GM12891 (cell line): ENCODE results near the gene FMNL1.

Source experiments
- DNase-seq: peaks from one replicate; pipeline ENCODE4 v3.0.0; 2011; ENCODE audit warnings: low spot score; ENCODE audit not compliant: insufficient read length
- FAIRE-seq: peaks from 2 replicates; lab custom pipeline; 2011; peaks lifted over from hg19 to GRCh38; lab: Jason Lieb, UNC
- PAX5 ChIP-seq: IDR thresholded peaks from 2 replicates; pipeline ENCODE4 v1.6.1; 2011; ENCODE audit warnings: low read length, moderate library complexity, mild to moderate bottlenecking; ENCODE audit not compliant: insufficient read depth, severe bottlenecking
- POLR2A ChIP-seq: IDR thresholded peaks from 2 replicates; pipeline ENCODE4 v1.6.1; 2011; ENCODE audit warnings: low read depth, low read length, control low read depth
- POLR2AphosphoS5 ChIP-seq: IDR thresholded peaks from 2 replicates; pipeline ENCODE4 v1.6.1; 2011; ENCODE audit warnings: low read depth, low read length, control low read depth
- POU2F2 ChIP-seq: IDR thresholded peaks from 2 replicates; pipeline ENCODE4 v1.6.1; 2011; ENCODE audit warnings: low read depth, mild to moderate bottlenecking, control low read depth, low read length, moderate library complexity
- SPI1 ChIP-seq: IDR thresholded peaks from 2 replicates; pipeline ENCODE4 v1.6.1; 2011; ENCODE audit warnings: low read depth, low read length, control low read depth
- TAF1 ChIP-seq: IDR thresholded peaks from 2 replicates; pipeline ENCODE4 v1.6.1; 2011; ENCODE audit warnings: low read depth, low read length, control low read depth

Gene FMNL1

DNA sequence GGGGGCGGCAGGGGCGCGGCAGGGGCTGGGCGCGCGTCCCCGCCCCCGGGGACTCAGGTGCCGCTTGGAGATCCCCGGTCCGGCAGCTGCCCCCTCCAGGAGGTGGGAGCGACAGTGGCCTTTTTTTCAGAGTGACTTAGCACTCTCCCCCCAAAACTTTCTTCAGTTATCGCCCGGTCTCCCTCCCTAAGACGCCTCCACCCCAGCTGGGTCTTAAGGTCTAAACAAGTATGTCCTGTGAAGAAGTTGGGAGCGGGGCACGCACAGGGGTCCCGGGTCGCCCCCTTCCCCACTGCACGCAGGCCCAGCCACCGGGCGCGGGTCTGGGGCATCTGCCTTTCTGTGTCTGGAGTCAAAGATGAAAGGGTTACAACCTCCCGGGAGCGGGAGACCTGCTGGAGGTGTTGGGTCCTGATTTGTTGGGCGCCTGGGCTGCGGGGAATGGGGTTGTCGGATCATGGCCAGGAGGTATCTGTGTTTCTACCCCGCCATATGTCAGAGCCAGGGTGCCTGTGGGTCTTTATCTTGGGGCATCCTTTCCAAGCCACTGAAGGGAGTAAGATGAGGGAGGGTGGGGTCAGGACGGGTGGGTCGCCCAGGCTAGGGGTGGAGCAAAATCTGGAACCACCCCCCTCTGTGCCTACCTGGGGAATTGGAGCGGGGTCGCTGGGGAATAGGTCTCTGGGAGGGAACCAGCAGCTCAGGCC is 757 bp downstream of the FMNL1 start:
- DNase-seq = no peak
- FAIRE-seq = peak; percentile 54
- TF ChIP-seq TAF1 = no peak
- TF ChIP-seq PAX5 = no peak
- TF ChIP-seq POLR2AphosphoS5 = no peak
- no peak for TF ChIP-seq POU2F2
- no peak for TF ChIP-seq POLR2A
- TF ChIP-seq SPI1 = no peak

DNA sequence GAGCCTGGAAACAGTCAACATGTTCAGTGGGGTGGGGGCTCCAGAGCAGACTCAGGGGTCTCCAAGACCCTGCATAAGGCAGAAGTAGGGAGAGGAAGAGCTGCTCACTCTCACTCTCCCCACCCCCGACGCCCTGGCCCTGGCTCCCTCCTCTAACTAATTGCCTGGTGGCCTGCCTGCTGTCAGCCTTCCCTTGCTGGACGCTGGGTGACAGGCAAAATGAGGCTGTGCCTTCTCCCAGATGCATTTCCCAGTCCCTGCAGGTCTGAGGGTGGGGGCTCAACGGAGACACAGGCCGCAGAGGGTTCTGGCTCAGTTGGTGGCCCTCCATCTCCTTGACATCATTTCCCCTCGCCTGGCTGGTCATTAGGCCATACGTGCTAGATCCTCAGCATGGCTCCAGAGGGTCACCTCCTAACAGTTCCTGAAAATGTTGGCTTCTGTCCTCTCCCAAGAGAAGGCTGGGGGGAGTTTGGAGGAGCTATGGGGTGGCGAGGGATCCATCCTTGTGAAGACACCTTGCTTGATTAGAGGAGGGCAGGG is 1.4 kb downstream of the FMNL1 start:
- DNase-seq (no peak), FAIRE-seq (peak; percentile 28)
- TF ChIP-seq PAX5 = no peak
- peak; percentile 27; the same call in 1 of the 2 replicates for TF ChIP-seq POLR2AphosphoS5

DNA sequence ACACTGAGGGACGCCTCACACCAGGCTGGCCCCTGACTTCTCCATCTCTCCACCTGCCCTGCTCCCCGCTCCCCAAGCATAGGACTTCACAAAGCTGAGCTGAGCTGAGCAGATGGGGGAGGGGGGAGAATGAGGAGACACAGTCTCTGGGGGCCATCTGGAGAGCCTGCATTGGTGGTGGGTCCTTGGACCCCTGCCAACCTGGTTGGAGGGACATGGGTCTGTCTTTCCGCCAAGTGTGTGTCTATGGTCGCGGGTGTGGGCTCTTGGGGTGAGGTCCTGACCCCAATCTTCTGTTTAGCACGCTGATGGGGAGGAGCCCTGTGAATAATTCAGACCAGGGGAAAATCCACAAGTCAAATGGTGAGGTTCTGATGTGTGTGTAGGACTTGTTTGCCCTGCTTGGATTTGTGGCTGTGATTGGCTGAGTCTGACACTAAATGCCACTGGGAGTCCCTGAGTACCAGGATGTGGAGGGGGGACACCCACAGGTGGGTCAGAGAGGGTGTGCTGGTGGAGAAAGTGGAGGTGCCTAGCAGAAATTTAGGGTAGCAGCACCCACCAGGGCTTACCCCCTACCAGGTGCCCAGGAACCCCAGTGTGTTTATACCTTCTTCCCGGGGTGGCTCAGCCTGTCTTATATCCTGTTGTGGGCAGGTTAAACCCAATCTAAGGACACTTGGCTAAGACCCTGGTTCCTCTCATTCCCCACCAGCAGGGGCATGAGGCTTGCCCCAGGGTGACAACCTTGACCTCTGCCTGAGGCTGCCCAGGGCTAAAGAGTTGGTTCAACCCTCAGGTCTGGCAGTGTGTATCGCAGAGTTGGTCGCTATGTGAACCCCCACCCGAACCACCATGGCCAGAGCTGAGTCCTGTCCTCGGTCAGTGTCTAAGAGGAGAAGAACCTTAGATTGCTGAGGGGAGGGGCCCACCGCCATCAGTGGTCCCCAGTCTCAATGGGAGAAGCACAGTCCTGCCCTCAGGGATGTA is 2.1 kb downstream of the FMNL1 start:
- FAIRE-seq = peak; percentile 76
- TF ChIP-seq TAF1 = 0 out of 2 replicates have a peak, but pooled peaks have one; percentile 5
- peak; percentile 87 for TF ChIP-seq POU2F2
- TF ChIP-seq PAX5 = no peak
- TF ChIP-seq POLR2A = peak; percentile 57; the same call in 1 of the 2 replicates
- DNase-seq = no peak

DNA sequence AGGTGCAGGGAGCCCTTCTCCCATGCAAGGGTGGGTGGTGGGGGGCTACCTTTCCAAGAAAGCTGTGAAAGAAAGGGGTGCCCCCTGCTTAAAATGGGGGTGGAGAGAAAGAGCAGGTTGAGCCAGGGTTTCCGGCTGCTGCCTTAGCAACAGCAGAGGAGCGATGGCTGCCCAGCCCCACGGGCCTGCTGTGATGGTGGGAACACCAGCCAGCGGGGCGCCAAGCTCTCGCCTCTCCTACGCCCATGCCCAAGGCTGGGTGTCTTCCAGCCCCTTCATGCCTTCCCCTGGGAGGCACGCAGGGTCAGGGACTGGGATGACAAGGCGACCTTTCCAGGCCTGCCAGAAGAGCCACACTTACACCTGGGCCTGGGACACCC is 3.0 kb downstream of the FMNL1 start:
- no peak for FAIRE-seq
- TF ChIP-seq PAX5 (no peak), TAF1 (no peak), POLR2A (no peak)
- DNase-seq = no peak

DNA sequence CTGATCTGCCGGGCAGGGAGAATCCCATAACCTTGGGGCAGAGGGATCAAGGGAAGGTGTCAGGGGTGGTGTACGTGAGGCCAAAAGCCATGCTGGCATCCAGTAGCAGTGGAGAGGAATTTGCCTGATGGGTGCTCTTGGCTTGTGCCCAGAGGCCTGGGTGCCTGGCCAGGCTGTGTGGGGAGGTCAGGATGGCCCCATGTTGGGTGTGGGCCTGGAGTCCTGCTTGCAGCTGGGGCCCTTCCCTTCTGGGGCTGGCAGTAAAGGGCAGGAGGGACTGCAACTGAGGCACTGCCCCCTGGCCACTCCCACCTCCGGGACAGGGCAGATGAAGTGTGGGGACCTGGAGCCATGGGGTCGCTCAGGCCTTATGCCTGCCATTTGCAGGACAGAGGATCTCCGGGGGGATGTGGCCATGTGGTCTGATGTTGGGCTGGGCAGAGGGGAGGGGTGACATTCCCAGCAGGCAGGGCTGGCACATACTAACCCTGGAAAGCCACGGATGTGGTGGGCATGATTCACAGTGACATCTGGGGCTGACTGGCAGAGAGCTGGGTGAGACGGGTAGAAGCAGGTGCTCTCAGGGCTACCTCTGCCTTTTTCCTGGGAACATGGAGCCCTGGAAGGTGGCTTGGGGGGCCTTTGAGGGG is 3.5 kb downstream of the FMNL1 start:
- no peak for TF ChIP-seq POU2F2
- no peak for TF ChIP-seq TAF1
- 0 out of 2 replicates have a peak, but pooled peaks have one; percentile 13 for TF ChIP-seq POLR2A
- no peak for DNase-seq
- peak; percentile 80 for FAIRE-seq

DNA sequence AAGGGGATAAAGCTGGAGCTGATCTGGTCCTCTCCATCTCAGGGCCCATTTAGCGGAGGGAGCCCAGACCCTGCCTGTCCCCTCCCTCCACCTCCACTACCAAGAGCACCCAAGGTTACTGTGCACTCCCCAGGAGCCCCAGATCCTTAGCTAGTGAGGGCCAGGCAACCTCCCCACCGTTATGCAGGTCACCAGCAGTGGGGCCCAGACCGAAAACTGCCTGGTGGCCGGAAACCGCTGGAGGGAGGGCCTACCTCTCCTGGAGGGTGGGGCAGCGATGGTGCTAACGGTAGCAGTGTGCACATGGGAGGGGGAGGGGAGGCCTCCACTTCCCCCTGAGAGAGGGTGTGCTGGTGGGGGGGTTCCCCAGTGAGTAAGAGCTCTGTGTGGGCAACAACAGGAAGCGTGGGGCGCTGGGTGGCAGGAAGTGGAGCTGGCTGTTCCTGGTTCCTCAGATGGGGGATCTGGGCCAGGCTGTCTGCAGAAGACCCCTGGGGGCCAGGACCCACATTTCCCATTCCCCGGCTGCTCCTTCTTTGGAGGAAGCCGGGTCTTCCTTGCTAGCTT is 4.4 kb downstream of the FMNL1 start:
- DNase-seq (peak; percentile 78), FAIRE-seq (peak; percentile 97)
- TF ChIP-seq PAX5 (peak; percentile 43), SPI1 (peak; percentile 85), POU2F2 (peak; percentile 56; the same call in 1 of the 2 replicates), TAF1 (peak; percentile 87), POLR2A (peak; percentile 94), POLR2AphosphoS5 (peak; percentile 96)

DNA sequence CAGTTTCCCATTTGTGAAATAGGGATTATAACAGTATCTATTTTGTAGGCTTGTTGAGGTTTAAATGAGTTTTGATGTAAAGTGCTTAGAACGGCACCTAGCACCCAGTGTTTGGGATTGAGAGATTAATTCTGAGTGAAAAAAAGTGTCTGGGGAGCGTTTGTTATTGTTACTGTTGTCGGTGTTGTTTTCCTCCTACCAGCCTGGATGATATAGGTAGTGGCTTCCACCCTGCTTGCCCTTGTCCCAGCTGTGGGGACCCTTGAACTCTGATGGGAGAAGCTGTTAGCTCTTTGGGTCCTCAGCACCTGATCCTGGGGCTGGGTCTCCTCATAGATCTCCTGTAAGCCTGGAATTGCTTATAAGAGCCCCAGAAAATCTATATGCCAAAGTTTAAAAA is 4.9 kb downstream of the FMNL1 start:
- no peak for TF ChIP-seq POU2F2
- TF ChIP-seq POLR2AphosphoS5 = no peak
- no peak for TF ChIP-seq SPI1
- TF ChIP-seq POLR2A = no peak
- no peak for TF ChIP-seq PAX5
- FAIRE-seq (no peak), DNase-seq (no peak)

DNA sequence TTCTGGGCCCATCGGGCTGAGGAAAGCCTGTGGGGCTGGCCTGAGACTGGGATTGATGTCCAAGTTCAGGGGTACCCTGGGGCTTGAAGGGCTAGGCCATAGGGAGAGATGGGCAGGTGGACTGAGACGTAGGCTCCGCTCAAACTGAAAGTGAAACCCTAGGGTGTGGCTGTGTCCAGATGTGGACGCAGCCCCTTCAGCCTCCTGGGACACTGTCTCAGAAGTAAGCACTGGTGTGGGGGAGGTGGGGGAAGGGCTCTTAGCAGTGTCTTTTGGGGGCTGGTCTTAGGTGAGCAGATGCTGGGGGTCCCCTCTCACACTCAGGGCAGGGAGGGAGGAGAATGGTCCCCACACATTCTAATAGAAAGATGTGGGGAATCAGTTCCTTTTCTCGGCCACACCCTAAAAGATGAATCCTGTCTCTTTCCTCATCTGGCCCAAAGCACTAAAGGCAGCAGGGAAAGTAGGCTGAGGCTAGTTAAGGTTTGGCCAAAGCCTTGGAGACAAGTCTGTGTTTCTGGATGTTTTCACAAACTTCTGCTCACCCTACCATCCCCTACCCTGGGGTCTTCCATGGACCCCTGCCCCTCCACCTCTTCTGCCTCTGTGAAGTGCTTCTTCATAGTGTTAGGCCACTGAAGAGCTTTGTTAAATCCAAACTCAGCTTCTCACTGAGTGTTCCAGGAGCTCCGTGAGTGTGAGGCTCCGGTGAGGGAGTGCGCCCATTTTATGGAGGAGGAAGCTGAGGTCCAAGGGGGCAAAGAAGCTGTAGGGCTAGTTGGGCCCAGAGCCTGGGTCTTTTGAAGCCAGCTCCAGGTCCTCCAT is 5.6 kb downstream of the FMNL1 start:
- DNase-seq (no peak), FAIRE-seq (peak; percentile 76)
- no peak for TF ChIP-seq PAX5
- no peak for TF ChIP-seq POLR2A
- no peak for TF ChIP-seq POLR2AphosphoS5
- peak; percentile 65 for TF ChIP-seq TAF1
- 0 out of 2 replicates have a peak, but pooled peaks have one; percentile 3 for TF ChIP-seq POU2F2
- peak; percentile 82 for TF ChIP-seq SPI1

DNA sequence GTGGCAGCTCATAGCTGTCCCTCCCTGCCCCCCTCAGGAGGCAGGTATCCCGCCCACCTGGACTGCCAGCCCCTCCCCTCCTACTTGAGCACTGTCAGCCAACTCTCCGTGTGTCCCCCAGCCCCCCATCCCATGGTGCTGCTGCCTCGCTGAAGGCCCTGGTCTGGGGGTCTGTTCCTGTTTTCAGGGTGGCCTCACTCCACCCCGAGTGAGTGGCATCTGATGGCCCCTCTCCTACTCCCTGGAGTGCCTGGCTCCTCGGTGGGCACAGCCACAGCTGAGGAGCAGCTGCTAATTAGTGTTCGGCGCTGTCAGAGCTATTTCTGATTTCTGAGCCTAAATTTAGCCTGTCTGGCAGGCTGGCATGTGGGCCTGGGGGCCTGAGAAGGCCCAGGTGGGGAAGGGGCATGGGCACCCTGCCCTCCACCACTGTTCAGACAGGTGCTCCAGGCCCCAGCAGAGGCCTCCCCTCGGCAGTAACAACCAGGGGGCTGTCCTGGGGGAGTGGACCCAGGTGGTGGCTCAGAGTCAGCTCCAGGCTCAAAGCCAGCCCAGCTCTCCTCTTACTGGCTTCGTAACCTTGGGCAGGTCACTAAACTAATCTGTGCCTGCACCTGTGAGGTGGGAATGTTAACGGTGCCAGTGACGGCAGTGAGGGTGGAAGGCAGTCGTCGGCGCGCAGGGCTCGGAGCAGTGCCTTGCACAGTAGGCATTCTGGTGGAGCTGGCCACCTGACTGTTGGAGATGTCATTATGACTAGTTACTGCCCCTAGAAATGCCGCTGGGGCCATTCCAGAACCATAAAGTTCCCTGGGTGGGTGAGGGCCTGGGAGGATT is 6.5 kb downstream of the FMNL1 start:
- TF ChIP-seq POLR2AphosphoS5 (no peak), TAF1 (0 out of 2 replicates have a peak, but pooled peaks have one; percentile 10), SPI1 (0 out of 2 replicates have a peak, but pooled peaks have one; percentile 12)
- DNase-seq = no peak
- no peak for FAIRE-seq
